HG03432 (cell line): ENCODE measurements around the gene AP2B1.
"Not testable (repeated sequence)": the region's sequence is repeated elsewhere in the genome, so short reads cannot be mapped to it uniquely, and the experiment has no call there.

ENCODE experiments used
- ATAC-seq: cut with Tn5 transposase; IDR thresholded peaks from one replicate; pipeline ENCODE4 v1.9.1; 2021; ENCODE audit warnings: mild to moderate bottlenecking, moderate library complexity; ENCODE audit not compliant: unreplicated experiment

AP2B1 gene

DNA sequence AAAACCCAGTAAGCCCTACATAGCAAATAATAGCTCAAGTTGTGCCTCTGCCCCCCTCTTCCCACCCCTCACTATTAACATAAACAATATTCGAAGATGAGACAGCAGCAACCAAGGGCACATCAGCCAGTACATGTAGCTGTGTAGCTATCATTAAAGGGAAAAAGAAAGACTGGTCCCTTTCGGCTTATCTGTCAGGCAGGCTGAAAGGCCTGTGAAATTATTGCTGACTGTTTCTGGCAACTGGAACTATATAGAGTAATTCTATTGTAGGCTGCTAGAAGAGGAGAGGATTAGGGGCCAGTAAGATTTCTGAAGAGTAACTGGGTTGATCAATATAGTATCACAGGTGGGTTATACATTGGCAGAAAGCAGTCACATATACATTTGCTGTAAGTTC, 107.8 kb downstream of the AP2B1 start:
- no peak for ATAC-seq

DNA sequence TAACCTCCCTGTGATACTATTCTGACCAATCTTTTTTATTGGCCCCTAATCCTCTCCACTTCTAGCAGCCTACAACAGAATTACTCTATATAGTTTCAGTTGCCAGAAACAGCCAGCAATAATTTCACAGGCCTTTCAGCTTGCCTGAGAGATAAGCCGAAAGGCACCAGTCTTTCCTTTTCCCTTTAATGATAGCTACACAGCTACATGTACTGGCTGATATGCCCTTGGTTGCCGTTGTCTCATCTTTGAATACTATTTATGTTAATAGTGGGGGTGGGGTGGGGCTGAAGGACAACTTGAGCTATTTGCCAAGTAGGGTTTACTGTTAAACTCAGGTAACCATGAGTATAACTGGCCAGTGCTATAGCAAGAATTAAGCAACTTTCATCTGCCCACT, 108.5 kb downstream of the AP2B1 start:
- no peak for ATAC-seq

DNA sequence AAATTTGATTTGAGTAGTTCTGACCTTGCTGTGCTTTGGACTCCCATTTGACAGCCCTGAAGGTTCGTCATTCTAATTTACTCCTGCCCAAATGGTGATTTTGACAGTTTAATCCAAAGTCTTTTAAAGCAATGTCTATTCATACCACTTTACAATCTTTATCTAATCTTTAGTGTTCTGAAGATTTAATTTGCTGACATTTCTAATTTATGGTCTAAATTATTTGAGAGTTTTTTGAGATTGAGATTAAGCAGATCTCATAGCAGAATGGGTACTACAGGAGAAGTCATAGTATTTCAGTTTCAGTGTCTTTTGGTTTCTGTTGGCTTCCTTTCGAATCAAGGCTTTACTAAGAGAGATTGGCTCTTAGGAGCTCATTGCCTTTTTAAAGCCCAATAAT, 111.7 kb downstream of the AP2B1 start:
- ATAC-seq: no peak

DNA sequence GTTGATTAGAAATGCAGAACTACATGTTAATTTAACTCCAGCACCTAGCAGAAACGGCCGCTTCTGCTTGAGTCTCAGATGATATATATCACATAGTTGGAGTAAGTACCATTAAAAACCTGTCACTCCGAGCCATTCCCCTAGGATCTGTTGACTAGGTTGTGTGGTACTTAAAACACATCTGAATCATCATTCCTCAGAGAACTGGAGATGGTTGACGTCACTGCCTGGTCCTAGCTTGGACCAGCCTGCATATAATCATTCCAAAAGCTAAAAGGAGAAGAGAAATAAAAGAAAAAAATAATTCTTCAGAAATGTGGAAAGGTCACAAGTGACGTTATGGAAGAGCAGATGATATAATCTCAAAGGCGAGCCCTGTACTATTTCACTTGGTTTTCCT, 113.0 kb downstream of the AP2B1 start:
- no peak for ATAC-seq

DNA sequence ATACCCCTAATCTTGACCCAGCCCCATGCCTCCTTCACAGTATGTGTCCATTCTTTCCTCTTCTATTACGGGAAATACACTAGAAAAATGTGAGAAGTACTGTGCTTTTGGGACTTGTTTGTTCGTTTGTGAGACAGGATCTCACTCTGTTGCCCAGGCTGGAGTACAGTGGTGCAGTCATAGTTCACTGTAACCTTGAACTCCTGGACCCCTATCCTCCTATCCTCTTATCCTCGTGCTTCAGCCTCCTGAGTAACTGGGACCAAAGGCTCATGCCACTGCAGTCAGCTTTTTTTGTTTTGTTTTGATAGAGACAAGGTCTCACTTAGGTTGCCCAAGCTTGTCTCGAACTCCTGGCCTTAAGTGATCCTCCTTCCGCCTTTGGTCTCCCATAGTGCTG, 114.4 kb downstream of the AP2B1 start:
- no peak for ATAC-seq

DNA sequence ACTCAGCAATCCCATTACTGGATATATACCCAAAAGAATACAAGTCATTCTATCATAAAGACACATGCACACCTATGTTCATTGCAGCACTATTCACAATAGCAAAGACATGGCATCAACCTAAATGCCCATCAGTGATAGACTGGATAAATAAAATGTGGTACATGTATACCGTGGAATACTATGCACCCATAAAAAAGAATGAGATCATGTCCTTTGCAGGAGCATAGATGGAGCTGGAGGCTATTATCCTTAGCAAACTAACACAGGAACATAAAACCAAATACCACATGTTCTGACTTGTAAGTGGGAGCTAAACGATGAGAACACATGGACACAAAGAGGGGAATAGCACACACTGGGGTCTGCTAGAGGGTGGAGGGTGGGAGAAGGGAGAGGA, 116.2 kb downstream of the AP2B1 start:
- not testable (repeated sequence) for ATAC-seq

DNA sequence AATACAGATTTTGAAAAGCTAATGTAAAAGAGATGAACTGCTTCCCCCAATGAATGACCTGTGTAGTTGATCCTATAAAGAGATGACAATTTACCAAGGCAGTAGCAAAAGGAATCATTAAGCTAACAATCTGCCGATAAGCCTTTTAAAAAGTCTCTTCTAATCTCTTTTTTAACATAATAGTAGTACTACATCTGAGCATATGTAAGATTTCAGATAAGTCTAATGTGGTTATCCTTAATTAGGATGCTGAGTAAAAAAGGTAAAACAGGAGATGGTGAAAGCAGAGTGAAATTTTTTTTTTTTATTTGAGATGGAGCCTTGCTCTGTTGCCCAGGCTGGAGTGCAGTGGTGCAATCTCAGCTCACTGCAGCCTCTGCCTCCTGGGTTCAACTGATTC, 118.1 kb downstream of the AP2B1 start:
- no peak for ATAC-seq

DNA sequence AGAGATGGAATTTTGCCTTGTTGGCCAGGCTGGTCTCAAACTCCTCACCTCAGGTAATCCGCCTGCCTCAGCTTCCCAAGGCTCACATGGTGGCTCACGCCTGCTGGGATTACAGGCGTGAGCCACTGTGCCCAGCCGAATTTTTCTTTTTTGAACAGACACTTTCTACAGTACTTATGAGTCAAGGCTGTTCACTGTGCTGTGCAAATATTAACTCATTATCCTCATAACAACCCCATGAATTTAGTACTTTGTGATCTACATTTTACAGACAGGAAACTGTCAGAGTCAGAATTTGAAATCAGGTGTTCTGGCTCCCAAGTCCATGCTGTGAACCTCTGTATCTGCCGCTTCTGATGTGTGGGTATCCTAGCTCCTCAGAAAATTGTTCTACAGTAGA, 118.6 kb downstream of the AP2B1 start:
- no peak for ATAC-seq

DNA sequence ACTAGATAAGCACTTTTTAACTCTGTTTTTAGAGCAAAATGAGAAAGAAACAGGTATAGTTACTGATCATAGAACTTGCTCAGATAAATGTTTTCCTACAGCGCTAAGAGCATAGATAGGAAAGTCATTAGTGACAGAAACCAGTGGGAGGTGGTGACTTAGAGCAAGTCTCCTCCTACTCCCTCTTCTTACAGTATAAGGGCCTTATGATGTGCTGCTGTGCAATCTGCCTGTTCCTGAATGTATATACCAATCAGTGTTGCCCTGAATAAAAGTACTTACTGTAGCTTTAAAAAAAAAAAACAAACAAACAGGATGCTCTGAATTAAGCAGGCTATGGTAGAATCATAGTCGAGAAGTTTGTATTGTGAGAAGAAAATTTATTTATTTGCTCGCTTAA, 121.0 kb downstream of the AP2B1 start:
- ATAC-seq: no peak

DNA sequence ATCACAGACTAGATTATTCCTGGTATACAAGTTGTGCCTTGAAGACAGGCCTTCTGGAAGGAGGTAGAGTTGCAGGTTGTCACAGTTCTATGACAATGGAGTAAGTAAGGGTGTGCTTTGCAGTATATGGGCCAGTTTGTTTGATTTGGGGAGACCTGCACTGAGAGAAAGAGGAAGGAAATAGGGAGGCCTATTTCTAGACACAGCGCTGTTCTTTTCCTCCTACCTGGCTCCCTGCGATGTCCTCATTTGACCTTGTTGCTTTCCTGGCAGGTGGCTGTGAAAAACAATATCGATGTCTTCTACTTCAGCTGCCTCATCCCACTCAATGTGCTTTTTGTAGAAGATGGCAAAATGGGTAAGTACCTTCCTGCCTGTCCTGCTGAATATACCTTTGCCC, 121.8 kb downstream of the AP2B1 start:
- no peak for ATAC-seq

DNA sequence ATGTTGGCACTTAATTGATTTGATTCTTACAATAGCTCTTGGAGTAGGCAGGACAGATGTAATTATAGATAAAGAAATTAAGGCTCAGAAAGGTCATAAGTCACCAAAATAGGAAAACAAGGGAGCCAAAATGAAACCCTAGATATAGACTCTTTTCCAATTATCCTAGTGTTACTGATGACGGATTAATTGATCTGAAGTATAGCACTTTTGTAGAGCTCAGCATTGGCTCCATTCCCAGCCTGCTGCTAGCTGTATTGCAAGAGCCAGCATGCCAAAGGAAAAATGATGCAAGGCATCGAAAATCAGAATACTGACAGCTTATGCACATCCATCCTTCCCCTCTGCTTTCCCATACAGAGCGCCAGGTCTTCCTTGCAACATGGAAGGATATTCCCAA, 122.8 kb downstream of the AP2B1 start:
- no peak for ATAC-seq

DNA sequence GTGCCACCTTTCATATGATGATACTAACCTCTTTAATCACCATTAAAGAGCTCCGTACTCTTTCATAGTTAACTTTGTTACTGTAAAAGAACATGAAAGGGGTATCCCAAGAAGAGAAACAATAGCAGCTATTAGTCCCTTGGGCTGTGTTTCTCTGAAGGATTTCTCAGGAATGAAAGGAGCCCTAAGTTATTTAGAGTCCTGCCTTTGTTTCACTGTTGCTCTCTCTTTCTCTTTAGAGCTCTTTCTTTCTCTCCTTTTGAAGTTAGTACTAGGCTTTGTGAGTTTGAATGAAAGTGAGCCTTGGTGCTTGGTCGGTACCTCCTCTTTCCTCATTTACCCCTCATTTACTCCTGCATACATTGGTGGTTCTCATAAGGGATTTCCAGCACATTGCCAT, 123.8 kb downstream of the AP2B1 start:
- ATAC-seq: no peak

DNA sequence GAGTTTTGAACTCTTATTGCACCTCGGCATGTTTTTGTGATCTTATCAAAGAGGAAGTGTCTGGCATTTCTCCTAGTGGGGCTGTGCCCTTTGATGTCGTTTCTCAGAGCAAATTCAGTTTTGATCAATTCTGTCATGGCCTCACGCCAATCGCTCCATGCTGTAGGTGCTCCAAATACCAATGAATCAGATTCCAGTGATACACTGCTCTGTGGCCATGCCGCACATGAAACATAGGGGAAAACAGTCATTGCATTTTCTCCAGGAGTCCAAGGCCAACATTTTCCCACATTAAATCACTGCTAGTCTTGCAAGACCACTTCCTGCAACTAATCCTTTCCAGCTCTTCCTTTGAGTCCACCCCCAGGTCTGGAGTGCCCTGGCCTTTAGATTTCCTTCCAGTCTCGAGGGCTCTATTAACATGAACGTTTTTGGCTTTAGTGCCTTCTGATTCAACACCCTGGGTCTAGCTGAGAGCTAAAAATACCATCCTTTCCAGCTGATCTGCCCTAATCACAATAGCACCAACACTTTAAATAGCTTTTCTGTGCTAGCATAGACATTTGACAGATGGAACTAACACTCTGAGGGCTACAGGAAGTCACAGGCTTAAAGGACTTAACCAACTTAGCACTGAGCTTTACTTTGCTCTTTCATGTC, 126.1 kb downstream of the AP2B1 start:
- ATAC-seq: no peak

DNA sequence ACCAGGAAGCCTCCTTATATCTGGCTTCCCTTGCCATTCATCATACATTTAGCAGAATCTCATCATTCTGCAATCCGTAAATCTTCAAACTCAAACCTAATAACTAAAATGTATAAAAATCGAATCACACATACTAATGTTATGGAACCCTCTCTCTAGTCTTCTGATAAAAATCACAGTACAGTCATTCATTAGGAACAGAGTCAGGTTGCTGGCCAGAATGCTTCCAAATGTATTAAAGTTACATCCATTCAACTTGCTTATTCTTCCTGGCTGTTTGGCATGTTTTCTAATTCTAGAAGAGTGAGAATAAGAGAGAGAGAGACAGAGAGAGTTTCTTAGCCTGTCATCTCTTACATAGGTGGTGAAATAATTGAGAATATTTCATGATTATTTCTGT, 127.9 kb downstream of the AP2B1 start:
- no peak for ATAC-seq

DNA sequence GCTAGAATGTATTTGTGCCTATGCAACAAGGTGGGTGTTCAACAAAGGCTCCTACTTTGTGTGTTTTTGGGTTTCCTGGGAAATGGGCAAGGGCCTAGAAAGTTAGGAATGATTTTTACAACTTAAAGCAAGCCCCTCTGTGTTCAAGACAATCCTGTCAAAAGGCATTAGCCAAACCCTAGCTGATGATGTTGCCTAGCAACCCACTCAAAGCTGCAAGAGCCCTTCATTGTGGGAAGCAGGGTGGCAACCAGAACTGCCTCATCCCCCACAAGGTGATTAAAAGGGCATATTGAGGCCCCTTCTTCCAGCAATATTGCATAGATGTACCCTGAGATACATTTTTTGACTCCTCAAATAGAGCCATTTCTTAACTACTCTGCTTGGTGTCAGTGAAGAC, 128.3 kb downstream of the AP2B1 start:
- ATAC-seq: no peak

DNA sequence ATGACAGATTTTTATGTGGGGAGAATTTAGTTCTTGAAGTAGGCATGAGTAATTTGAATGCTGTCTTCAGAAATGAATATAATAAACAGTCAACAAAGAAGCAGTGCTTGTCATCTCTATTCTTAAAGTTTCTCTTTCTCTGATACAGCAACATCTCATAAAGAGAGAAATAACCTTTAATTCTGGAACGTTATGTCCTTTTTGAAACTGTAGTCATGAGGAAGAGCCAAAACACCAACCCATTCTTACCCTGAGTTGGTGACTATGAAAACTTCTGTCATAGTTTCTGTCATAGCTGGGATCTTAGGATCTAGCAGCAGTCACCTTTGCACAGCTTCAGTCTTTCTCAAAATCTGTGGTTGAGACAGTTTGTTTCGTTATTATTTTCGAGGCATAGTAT, 129.1 kb downstream of the AP2B1 start:
- ATAC-seq: no peak

DNA sequence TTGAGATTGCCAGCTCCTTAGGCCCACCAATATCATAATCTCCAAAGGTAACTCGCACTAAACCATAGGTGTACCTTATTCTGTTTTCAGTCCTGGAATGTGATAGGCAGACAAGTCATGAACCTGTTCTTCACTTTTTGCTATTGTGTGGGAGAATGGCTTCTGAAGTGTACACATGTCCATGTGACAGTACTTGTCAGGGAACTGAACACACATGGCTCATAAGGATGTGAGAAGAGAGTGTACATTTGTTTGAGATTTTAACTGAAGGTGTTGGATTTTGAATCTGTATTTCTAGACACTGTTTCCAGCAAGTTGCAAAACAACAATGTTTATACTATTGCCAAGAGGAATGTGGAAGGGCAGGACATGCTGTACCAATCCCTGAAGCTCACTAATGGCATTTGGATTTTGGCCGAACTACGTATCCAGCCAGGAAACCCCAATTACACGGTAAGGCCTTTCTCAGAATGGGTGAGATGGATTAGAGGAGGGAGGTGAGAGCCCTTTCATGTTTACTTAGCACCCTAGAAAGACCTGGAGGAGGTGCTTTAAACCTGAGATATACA, 129.9 kb downstream of the AP2B1 start:
- no peak for ATAC-seq

DNA sequence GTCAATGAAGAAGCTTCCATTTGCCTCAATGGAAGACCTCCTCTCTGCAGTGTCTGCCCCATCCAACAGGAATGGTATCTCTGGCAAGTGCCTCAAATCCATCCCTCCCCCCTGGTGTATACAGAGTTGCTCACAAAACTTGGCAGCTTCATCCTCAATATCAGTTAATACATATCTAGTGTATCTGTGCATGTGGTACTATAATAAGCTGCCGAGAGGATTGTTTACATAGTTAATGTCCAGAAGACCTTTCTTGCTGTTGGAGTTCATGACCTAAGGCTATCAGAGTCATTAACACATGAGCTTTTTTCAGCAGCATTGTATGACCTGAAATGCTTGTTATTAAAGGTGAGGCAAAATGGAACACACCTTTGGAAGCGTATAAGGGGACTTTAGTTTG, 130.4 kb downstream of the AP2B1 start:
- no peak for ATAC-seq

DNA sequence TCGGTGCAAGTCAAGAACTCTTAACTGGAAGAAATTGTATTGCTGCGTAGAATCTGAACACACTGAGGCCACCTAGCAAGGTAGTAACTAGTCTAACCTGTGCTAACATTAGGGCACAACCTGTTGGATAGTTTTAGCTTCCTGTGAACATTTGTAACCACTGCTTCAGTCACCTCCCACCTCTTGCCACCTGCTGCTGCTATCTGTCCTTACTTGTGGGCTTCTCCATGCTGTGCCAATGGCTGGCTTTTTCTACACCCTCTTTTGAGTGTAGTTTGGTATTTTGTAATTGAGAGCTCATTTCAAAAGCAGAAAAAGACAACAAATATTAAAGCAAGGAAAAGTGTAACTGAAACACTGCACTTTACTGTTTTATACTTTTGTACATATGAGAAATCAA, 136.6 kb downstream of the AP2B1 start:
- no peak for ATAC-seq

DNA sequence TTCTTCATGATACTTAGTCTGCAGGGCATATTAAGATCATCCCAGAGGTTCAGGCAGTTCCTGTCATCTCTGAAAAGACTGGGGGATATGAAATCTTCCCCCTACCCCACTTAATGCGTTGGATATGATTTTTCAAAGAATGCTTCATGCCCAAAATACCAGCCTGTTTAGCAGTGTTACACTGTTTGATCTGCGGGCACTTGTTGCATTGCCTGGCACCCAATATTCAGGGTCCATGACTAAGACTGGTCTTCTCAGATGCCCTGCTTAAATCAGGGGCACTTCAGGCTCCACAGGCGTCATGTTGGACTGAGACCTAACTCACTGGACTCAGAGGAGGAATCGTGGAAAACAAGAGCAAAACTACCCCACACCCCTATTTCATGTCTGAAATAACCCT, 137.9 kb downstream of the AP2B1 start:
- no peak for ATAC-seq

DNA sequence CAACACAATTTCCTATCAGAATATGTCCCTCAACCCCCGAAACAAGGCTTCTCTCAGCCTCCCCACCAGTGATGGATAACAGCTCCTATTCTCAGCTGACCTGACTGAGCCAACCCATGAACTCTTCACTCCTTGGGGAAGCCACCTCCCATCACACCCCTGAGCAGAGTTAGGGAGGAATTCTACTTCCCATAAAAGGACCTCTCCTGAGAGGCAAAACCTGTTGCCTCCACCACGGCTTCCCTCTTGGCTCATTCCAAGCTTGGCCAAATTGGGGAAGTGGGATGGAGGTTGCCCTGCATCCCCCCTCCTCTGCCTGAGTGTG, 138.6 kb downstream of the AP2B1 start:
- no peak for ATAC-seq

DNA sequence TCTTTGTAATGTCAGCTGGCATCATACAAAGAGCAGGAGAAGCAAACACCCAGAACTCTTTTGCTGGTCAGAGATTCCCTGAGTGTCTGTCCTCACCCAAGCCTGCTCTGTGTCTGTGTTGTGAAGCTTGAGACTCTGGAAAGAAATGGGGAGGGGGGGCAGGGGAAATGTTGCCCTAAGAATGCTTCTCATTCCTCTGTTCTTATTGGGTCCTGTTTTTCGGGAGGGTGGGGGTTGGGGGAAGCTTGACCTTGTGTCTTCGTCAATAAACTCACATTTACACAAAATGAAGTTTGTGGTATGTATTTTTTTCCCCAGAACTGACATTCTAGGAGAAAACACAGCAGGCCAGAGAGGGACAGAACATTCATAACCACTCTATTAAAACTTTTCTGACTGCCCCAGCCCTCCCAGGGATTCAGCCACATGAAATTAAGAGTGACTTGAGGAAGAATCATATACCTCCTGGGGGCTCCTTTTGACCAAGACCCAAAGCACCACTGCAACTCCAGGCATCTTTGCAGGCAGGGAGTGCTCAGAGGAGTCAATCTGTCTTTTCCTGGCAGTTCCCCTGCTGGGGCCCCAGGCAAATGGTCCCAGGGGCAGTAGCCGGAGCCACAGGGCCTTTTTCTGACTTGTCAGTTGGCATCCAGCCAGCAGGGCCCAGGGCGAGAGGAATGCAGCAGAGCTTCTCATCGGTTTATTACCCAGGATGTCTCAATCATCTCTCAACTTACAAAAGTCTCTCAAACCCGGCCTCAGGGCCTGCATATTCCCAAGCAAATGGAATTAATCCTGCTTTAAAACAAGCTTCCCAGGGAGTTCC, 139.2 kb downstream of the AP2B1 start:
- ATAC-seq: no peak
